Kidney glomerular epithelial cell (primary cell): ENCODE results near the gene CLIC5.

Source experiments
- DNase-seq: peaks from one replicate; lab custom pipeline; 2025; lab: John Stamatoyannopoulos, UW

The CLIC5 gene

DNA sequence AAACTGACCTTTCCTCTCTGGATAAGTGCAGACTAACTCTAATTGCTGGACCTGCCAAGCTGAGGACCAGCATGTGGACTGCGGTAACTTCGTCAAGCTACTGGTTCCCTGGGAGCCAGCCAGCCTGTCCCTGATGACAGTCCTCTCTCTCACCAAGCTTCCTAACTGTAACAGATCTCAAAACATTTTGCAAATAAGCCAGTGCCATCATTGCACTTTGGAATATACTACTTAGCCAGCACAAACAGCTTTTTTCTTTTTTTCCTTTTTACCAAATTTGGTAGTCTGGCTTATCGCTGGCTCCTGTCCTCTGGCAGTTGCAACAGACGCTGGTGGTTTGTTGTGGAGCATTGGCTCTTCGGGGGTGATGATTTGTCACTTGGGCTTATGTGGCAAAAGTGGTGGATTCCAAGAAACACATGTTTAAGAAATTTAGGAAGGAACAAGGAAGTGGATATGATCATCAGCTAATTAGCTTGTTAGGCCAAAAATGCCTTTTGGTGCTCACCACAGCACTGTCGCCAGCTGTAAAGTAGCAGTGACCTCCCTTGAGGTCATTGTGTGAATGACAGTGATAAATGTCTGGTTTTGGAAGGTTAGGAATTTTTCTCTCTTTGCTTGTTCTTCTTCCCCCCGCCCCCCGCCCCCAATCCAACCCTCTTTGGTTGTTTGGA is 171.7 kb downstream of the CLIC5 start:
- DNase-seq: no peak

DNA sequence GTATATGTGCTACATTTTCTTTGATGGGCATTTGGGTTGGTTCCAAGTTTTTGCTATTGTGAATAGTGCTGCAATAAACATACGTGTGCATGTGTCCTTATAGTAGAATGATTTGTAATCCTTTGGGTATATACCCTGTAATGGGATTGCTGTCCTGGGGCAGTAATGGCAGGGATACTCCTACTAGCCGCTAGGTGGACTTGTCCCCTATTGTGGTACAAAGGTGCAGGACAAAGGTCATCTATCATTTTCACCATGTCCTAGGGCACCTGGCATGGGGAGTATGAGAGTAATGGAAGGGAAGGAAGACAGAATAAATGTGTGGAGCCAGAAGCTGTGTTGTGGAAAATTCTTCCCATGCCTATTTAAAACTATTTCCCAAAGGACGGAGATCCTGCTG is 174.6 kb downstream of the CLIC5 start:
- no peak for DNase-seq

DNA sequence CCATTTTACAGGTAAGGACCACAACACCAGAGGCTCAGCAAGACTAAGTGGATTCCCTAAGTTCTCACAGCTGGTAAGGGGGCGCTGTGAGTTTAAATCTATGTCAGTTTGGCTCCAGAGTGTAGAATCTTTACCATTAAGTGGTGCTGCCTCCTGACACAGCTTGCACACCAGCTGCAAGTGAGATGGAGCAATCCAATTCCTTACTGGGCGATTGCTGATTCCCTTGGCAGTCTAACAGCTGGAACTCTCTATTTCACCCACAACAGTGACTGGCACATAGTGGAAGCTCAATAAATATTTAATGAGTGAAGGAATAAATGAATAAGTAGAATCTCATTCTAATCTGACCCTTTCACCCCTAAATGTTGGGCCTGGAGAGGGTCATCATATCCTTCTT is 176.7 kb downstream of the CLIC5 start:
- no peak for DNase-seq

DNA sequence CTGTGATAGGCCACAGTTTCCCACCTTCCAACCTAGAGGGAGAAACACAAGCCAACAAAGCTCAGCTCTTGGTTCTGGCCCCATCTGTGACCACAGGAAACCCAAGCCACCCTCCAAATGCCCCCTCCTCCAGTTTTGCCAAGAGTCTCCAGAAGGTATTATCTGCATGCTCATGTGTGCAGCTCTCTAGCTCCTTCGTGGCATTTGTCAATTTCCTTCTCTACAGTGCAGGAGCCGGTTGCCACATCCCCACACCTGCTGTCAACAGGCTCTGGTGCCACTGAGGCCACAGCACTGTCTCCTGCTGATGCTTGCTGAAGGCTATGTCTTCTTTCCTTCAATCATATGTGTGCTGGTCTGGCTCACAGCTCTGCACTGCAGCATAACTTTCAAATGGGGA is 177.2 kb downstream of the CLIC5 start:
- no peak for DNase-seq

DNA sequence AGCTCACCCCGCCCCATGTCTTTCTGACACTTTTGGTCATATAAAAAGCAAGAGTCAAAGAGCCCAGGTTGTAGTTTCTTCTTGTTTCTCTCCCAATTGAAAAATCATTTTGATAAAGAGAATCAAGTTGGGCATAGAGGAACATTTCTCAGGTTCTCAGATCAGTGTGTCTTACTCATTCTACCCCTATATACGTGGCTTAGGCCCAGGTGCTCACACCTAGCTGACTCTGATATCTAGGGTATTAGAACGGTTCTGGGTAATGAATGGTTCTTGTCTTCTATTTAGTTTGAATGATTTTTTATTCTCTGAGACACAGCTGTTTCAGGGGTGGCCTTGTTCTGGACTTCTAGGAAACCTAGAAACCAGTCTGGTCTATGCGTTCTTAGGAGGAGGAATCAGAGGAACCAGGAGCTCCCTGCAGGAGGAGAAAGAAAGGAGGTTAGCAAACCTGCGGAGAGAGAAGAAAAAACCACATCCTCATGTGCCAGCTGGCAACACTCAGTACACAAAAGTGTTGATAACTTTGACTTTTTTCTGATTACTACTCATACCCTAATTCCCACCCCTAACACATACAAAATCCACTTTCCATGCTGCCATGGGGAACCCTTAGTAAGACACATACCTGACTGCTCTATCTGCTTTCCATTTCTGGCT is 178.0 kb downstream of the CLIC5 start:
- no peak for DNase-seq

DNA sequence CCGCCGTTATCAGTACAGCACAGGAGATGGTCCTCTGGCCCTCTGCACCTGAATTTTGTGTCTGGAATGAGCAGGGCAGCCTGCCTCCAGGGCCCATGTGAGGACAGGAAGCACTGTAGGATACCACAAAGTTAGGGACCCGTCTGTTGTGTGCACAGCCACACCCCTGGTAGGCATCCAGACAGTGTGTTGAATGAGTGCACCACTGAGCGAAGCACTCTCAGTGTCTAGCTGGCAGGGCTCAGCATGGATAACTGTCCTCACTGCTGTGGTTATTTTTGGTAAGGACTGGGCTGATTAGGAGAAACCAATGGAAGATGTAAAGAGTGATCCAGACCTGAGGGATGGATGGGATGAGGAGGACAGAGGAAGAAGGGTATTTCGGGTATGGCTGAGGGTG is 178.7 kb downstream of the CLIC5 start:
- DNase-seq: no peak

DNA sequence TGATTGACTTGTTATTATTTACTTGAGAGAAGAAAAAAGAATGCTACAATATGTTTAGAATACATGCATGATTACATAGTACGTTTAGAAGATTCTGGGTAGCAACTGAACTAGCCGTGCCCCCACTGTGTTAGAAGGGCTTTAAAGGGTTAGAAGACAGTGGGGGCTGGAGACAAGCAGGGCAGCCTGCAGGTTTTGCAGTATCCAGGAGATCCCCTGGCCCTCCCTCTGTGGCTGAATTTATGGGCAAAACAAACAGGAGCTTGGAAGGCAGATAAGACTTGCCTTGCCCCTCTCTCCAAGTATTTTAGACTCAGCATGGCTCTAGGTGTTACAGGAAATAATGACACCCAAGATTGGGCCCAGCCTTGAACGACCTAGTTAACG is 179.2 kb downstream of the CLIC5 start:
- no peak for DNase-seq

DNA sequence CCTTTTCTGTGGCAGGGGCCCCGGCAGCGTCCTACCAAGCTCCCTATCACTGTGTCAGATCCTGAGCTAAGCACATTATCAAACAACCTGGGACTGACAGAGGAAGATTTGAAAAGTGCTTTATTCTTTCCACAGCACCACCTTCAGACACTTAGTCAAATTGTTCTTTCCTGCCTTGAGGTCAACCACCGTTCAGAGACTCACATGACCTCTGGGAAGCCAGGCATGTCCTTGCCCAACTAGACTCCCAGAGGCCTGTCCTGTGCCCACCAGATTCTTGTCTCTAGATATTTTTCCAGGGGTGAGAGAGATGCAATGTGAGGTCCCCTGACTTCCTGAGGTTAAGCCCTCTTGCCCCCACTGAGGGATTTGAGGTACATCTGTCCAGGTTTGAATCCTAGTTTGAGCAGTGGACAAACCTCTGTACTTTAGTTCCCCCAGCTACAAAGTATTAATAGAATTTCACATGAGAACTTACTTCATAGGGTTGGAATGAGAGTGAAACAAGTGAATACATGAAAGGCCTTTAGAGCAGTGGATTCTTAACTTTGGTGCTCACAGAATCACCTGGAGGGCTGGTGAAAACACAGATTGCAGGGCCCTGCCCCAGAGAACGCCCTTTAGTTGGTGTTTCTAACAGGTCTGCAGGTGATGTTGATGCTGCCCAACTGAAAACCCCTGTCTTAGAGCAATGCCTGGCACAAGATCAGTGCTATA is 179.8 kb downstream of the CLIC5 start:
- no peak for DNase-seq

DNA sequence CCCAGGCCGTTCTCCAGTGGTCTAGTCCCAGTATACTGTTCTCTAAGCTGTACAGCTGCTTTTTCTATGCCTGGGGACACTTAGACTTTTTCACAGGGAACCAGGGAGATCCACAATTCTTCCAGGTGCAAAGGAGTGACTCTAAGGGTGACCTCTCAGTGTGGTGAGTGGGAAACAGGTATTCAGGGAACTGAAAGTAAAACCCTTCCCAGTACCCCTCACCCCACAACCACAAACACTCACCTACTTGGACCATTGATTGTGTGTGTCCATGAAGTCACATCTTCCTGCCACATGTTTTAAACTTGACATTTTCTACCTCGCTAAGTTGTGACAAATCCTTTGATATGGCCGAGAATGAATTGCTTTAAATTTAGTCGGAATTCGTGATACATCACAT is 183.6 kb downstream of the CLIC5 start:
- no peak for DNase-seq
